Activated T-cell treated with anti-CD3 and anti-CD28 coated beads for 48 hours (primary cell): ENCODE measurements around the gene GRB7.
"Not testable (repeated sequence)": the region's sequence is repeated elsewhere in the genome, so short reads cannot be mapped to it uniquely, and the experiment has no call there.

Source experiments
- DNase-seq: peaks from one replicate; pipeline ENCODE4 v3.0.0-alpha.2; 2020; ENCODE audit warnings: low read depth

Gene GRB7

DNA sequence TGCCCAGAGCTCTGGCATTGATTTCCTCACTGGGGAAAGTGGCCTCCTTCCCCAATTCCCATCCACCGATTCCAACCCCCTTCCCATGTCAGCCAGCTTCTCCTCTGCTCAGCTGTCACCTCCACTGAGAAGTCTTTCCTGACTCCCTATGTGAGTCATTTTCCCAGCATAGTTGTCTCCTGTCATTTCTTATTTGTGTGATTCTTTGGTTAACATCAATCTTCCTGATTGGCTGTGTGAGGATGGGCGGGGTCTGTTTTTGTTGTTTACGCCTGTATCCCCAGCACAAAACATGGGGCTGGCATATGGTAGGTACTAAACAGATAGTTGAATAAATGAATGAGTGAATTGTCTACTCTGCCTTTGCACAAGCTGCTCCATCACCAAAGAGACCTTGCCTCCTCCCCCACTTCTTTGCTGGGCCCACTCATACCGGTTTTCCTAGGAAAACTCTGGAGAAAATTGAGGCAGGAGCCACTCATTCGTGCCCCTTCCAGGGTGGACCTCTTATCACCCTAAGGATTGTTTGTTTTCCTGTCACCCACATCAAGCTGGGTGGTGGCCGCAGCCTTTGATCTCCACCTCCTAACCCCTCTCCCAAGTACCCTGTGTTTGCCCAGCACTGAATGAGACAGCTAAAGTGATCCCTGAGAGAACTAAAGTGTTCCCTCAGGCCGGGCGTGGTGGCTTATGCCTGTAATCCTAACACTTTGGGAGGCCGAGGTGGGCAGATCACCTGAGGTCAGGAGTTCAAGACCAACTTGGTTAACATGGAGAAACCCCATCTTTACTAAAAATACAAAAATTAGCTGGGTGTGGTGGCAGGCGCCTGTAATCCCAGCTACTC is 1.2 kb upstream of the GRB7 start:
- no peak for DNase-seq

DNA sequence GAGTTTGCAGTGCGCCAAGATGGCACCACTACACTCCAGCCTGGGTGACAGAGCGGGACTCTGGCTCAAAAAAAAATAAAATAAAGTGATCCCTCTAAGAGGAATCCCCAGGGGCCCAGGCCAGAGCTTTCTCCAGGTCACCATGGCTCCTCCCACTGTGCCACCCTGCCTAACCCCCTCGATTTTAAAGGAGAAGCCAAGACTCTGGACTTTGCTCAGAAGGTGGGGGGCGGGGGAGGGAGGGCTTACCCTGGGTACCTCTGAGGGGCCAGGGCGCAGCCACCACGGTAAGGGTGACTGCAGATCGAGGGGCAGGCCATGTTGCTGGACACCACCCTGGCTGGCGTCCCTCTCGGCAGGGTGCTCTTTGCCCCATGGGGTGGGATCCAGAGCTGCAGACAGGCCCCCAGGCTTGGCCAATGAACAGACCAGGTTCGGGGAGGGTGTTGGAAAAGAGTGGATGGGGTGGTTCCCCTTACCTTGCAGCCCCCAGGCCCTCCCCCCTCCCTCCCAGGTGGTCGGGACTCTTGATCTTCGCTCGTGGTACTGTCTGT is 455 bp upstream of the GRB7 start:
- DNase-seq, result no peak

DNA sequence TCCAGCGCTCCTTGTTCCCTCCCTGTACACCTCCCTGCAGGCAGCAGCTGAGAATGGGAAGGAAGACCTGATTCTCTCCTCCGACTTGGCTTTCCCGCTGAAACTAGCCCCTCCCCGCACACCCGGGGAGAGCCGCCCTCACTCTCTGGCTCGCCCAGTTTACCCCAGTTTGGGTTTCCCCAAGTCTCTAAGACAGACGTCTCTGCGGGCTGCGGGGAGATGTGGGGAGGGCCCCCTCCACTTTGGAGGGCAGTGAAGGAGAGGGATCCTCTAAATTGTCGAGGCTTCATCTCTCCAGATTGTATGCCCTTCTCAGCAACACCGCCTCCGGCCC is 797 bp downstream of the GRB7 start:
- peak; percentile 49 for DNase-seq

DNA sequence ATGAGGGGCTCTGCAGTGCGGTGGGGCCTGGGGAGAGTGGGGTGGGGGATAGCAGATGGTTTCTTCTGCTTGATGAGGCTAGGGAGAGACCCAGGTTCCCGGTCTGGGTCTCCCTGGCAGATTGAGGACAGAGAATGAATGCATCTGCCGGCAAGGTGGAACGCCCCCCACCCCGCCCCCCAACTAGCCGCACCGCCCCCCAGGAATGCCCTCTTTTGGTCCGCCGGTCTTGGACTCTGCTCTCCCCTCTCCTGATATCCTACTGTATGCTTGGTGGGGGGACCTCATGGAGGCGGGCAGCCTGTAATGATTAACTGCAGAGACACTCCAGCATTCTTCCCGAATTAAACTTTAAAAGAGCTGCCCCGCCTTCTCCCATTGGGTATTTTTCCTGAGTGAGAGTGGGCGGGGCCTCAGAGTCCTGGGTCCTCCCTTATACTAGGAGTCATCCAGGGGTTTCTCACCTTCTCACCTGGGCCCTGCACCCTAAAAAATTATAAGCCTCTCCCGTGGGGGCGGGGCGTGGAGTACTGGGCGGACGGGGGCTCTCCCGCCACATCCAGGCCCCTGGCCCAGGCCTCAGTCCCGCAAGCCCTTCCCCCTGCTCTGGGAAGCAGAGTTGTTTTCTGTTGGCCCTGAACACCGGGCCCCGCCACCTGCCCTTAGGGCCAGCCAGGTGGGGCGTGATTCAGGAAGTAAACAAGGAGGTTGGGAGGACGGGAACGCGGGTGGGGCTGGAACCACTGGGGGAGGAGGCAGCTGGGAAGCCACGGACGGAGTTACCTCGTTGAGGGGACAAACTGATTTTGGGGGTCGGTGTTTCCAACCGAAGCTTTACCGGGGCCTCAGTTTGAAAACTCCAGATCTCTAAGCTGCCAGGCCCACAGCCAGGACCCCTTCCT is 1.5 kb downstream of the GRB7 start:
- no peak for DNase-seq

DNA sequence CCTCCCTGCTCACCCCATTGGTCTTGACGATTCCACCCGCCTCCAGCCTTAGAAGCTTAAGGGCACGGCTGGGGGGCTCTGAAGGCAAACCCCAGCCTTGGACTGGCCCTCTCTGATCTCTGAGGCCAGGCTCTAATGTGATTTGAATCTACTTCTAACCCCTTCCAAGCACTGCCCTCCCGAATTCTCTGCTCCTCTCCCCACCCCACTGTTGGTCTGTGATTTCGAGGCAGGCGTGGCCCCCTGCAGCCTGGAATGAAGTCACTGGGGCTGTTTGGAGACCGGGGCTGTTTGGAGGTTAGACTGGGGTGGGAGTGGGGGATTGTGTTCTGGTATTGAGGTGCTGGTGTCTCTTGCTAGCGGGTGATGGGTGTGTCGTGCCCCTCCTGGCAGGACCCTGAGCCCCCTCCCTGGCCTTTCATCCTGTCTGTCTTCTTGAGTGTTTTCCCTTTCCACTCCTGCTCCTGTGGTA is 2.2 kb downstream of the GRB7 start:
- DNase-seq, result no peak

DNA sequence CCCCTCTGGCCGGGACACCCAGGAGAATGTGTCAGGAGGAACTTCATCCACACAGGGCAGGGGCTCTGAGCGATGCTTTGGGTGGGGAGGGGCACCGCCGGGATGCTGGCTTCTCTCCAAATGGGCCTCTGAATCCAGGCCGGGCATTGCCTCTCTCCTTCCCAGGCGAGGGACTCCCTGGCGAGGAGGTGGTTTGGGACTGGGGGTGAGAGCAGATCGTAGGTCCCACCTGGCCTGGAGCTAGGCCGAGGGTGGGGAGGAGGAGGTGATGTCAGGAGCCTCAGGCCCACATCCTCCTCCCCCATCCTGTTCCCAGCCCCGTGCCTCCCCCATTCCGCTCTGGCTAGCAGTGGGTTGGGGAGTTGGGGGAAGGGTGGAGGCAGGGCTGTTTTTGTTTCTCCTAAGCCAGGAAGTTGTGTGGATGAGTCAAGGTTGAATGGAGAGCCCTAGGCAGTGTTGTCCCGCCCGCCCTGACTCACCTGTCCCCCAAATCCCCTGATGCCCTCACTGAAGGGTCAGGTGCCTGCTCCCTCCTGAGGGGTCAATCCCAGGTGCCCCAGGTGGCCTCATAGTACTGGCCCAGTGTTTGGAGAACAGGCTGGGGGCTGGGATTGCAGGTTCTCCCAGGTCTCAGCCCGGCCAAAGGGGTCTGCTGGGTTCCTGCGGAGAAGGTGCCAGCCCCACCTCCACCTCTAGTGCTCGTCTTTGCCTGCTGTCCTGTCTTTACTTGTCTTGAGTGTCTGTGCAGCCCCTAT is 2.8 kb downstream of the GRB7 start:
- no peak for DNase-seq

DNA sequence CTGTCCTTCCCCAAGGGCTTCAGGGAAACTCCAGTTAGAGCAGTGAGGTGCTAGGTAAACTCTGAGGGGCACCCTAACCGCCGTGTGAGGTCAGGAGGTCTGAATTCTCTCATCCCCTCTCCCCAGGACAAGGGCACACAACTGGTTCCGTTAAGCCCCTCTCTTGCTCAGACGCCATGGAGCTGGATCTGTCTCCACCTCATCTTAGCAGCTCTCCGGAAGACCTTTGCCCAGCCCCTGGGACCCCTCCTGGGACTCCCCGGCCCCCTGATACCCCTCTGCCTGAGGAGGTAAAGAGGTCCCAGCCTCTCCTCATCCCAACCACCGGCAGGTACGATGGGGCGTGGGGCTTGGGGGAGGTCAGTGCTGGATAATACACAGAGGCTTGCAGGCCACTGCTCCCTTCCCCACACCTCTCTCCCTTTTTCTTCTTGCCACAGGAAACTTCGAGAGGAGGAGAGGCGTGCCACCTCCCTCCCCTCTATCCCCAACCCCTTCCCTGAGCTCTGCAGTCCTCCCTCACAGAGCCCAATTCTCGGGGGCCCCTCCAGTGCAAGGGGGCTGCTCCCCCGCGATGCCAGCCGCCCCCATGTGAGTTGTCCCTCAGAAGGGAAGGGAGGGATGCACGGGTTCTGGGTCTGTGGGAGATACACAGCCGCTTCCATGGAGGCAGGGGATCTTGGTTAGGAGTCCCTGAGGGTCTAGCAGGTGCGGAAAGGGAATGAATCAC is 4.6 kb downstream of the GRB7 start:
- no peak for DNase-seq

DNA sequence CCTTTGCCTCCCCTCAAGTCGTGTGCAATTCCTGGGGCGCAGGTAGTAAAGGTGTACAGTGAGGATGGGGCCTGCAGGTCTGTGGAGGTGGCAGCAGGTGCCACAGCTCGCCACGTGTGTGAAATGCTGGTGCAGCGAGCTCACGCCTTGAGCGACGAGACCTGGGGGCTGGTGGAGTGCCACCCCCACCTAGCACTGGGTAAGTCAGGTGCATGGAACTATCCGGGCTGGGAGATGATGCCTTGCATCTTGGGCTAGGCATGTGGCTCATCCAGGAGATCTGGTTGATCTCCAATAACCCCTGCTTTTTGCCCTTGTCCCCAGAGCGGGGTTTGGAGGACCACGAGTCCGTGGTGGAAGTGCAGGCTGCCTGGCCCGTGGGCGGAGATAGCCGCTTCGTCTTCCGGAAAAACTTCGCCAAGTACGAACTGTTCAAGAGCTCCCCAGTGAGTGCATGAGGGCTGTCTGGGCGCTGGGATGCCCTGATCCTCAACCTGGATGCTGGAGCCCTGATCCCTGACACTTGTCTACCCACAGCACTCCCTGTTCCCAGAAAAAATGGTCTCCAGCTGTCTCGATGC is 5.2 kb downstream of the GRB7 start:
- no peak for DNase-seq

DNA sequence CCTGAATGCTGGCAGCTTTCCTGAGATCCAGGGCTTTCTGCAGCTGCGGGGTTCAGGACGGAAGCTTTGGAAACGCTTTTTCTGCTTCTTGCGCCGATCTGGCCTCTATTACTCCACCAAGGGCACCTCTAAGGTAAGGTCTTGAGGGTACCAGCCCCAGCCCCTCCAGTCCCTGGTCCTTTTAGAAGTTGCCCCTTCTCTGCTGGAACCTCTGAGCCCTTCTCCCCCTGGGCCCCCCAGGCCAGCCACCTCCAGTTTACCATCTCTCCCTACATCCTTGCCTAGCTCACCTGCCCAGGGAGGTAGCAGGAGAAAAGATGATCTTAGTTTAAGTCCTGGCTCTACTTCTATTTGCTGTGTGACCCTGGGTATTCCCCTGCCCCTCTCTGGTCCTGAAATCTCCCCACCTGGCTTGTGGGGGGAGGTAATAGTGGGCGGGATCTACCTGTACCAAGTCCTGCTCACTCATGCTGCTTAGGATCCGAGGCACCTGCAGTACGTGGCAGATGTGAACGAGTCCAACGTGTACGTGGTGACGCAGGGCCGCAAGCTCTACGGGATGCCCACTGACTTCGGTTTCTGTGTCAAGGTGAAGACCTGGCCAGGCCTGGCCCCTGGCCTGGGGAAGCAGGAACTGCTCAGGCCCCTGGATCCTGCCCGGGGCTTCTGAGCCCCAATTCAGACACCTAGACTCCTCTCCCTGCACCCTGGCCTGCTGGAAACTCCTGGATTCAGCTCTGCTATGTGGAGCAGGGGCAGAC is 6.5 kb downstream of the GRB7 start:
- DNase-seq, result no peak

DNA sequence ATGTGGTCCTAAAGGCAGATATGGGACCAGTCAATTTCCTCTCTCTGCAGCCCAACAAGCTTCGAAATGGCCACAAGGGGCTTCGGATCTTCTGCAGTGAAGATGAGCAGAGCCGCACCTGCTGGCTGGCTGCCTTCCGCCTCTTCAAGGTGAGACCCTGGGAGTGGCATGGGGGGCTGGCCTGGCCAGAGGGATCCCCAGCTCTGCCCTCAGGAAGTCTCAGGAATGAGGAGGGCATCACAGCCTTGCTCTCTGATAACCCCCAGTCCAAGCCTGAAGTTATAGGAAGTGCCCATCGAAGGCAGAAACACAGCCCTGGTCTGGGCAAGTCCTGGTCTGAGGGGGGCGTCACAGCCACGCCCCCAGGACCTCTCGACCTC is 7.1 kb downstream of the GRB7 start:
- DNase-seq, result no peak

DNA sequence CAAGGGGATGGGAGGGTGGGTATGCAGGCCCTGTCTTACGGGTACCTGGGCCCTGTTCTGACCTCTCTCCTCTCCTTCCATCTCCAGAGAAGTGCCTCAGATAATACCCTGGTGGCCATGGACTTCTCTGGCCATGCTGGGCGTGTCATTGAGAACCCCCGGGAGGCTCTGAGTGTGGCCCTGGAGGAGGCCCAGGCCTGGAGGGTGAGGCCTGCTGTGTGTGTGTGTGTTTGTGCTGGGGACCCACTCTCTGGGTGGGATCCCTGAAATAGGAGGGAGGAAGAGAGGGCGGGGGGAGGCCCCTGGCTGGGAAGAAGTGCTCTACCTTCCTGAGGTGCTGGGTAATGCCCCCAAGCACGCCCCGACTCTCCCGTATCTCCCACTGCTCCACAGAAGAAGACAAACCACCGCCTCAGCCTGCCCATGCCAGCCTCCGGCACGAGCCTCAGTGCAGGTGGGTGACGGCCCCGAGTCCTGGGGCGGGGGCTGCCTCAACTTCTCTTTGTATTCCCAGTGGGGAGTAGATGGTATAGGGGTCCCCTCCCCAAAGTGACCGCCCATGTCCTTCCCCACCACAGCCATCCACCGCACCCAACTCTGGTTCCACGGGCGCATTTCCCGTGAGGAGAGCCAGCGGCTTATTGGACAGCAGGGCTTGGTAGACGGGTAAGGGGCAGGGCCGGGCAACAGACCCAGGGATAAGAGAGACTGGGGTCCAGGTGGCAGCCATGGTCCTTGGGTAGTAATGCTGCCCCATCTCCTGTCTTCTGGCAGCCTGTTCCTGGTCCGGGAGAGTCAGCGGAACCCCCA is 7.8 kb downstream of the GRB7 start:
- DNase-seq, result no peak

DNA sequence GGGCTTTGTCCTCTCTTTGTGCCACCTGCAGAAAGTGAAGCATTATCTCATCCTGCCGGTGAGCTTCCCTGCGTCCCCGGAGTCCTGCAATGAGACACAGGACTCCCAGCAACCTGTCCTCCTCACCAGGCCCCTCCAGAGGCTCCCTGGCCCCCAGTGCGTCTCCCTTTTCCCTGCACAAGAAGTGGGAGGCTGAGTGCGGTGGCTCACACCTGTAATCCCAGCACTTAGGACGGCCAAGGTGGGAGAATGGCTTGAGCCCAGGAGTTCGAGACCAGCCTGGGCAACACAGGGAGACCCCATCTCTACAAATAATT is 8.4 kb downstream of the GRB7 start:
- DNase-seq, result no peak

DNA sequence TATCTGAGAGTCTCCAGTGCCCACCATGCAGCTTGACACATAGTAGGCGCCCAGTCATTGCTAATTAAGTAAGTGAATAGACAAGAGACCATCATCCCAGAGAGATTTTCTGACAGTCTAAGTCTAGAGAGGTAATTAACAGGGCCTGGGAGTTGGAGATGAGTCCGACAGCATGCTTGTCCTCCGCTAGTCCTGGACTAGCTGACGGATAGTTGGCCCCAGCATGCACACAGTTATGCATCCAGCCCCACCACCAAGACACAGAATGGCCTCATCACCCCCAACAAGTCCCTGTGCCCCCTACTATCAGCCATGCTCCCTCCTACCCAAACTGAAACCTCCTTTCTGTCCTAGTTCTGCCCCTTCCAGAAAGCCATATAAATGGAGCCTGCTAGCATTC is 10.0 kb downstream of the GRB7 start:
- no peak for DNase-seq

DNA sequence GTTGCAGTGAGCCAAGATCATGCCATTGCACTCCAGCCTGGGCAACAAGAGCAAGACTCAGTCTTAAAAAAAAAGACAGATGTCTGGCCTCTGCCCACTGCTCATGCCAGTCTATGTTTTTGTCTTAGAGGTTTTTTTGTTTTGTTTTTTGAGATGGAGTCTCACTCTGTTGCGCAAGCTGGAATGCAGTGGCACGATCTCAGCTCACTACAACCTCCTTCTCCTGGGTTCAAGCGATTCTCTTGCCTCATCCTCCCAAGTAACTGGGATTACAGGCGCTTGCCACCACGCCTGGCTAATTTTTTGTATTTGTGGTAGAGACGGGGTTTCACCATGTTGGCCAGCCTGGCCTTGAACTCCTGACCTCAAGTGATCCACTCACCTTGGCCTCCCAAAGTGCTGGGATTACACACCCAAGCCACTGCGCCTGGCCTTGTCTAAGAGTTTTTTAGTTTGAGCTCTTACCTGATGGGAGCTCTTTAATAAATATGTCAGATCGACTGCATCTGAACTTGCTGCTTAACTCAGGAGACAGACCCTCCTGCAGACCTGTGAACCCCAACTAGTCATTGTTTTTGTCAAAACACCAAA is 10.8 kb downstream of the GRB7 start:
- not testable (repeated sequence) for DNase-seq

DNA sequence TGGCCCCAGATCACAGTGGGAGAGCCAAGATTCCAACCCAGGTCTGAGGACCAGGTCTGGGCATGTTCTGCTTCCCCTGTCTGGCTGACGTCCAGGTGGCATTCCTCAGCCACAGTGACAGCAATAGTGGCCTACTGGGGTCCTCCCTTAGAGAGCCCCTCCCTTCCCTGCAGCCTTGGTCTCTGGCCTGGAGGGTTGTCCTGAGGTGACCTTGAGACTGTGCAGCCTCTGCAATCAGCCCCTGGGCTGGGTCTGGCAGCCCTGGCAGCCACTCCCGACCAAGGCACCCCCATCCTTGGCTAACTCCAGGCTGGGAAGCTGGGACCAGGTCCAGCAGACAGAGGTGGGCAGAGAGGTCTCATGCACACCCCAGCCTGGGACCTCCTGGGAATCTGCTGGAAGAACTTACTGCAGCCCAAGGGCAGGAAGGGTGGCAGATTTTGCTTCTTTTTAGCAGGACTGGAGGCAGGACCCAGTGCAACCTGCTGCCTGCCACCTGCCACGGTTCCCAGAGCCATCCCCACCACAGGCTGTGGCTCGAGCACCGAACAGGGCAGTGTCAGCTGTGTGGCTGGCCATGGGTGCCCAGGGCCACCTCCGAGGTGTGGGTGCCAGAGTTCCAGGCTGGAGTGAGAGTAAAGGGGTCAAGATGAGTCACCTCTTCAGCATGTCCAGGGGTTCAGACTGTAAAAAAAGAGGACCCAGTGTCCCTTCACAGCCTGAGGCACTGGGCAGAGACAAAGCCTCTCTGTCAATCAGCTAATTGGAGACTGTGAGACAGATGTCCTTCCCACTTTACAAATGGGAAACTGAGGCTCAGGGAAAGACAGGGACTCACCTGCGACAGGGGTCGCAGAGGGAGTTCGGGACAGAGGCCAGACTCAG is 12.6 kb downstream of the GRB7 start:
- no peak for DNase-seq

DNA sequence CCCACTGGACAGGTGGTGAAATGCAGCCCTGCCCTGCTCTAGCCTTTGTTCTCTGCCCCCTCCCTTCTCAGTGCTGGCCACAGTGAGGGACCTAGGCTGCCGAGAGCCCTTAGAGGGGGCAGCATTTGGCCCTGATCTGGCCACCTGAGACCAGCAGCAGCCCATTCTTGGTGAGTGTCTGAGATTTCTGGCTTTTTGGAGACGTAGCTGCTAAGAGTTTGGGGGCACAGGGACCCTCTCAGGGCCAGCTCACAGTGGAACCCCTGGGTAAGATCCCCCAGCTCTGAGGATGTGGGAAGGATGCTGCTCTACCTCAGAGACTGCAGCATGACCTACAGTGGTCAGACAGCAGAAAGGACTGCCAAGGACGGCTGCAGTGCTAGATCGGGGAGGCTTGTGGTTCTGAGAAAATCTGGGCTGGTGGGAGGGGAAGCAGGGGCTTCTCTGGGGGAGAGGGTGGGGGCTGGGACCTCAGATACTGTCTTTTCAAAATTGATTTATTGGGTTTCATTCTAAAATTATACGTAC is 13.3 kb downstream of the GRB7 start:
- DNase-seq, result no peak

DNA sequence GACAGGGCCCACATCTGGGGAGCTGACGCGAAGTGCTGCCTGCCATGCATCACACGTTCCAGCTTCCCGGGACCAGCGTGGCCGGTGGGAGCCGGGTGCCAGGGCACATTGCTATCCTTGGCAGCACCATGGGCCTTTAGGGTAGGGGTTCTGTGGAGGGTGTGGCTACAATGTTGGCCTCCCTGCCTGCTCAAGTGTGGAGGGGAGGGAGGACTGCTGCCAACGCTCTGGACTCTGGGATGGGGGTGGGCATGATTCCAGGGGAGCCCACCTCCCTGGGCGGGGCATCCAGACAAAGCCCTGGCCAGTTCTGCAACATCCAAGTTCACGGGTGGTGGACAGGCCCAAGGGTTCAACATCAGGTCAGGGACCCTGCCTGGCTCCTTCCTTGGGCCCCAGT is 13.9 kb downstream of the GRB7 start:
- no peak for DNase-seq
